ENCODE results near the gene FRAS1.

Gene FRAS1

GRCh38 chr4:78150543-78150864, 93.4 kb downstream of the FRAS1 start:
- ATAC-seq (ENCODE audit: low read depth): no peak
- Mint-ChIP-seq H3K36me3 (no peaks in the 10 kb centered on the region), H3K4me1 (no peaks in the 10 kb centered on the region), H3K4me3 (no peak overlapping the region), H3K27ac (no peak overlapping the region), H3K27me3 (no peaks in the 10 kb centered on the region), H3K9me3 (no peaks in the 10 kb centered on the region)
- no peak for DNase-seq (ENCODE audit: low spot score in 2 of 2)

GRCh38 chr4:78152795-78153194, 95.7 kb downstream of the FRAS1 start:
- no peaks in the 10 kb centered on the region for H3K4me1 Mint-ChIP-seq
- ATAC-seq (ENCODE audit: low read depth): no peak
- no peaks in the 10 kb centered on the region for H3K9me3 Mint-ChIP-seq
- no peaks in the 10 kb centered on the region for H3K27me3 Mint-ChIP-seq
- no peak for DNase-seq (ENCODE audit: low spot score in 2 of 2)
- H3K36me3 Mint-ChIP-seq: no peaks in the 10 kb centered on the region
- H3K4me3 Mint-ChIP-seq: no peak overlapping the region
- no peak overlapping the region for H3K27ac Mint-ChIP-seq

GRCh38 chr4:78154972-78155590, 98.0 kb downstream of the FRAS1 start:
- H3K36me3 Mint-ChIP-seq: no peaks in the 10 kb centered on the region
- H3K4me3 Mint-ChIP-seq: no peak overlapping the region
- ATAC-seq (ENCODE audit: low read depth) (no peak), DNase-seq (ENCODE audit: low spot score in 2 of 2) (no peak)
- peaks cover 8% of the 10 kb centered on the region for H3K27me3 Mint-ChIP-seq
- no peak overlapping the region for H3K27ac Mint-ChIP-seq
- peaks cover 2% of the 10 kb centered on the region for H3K9me3 Mint-ChIP-seq
- no peaks in the 10 kb centered on the region for H3K4me1 Mint-ChIP-seq

- H3K9me3 Mint-ChIP-seq: peaks cover 2% of the 10 kb centered on the region
- H3K27me3 Mint-ChIP-seq: peaks cover 8% of the 10 kb centered on the region
- DNase-seq (ENCODE audit: low spot score in 2 of 2) (no peak), ATAC-seq (ENCODE audit: low read depth) (no peak)
- H3K36me3 Mint-ChIP-seq: no peaks in the 10 kb centered on the region
- H3K4me3 Mint-ChIP-seq: no peak overlapping the region
- H3K4me1 Mint-ChIP-seq: no peaks in the 10 kb centered on the region
- H3K27ac Mint-ChIP-seq: no peak overlapping the region
Measured at GRCh38 chr4:78155616-78156105, 98.5 kb downstream of the FRAS1 start.

GRCh38 chr4:78156520-78156919, 99.4 kb downstream of the FRAS1 start:
- Mint-ChIP-seq H3K27ac (no peak overlapping the region), H3K4me1 (no peaks in the 10 kb centered on the region), H3K4me3 (no peak overlapping the region), H3K27me3 (peaks cover 8% of the 10 kb centered on the region), H3K9me3 (peaks cover 2% of the 10 kb centered on the region), H3K36me3 (no peaks in the 10 kb centered on the region)
- DNase-seq (ENCODE audit: low spot score in 2 of 2) (no peak), ATAC-seq (ENCODE audit: low read depth) (no peak)

GRCh38 chr4:78162342-78162741, 105.2 kb downstream of the FRAS1 start:
- ATAC-seq (ENCODE audit: low read depth) (no peak), DNase-seq (ENCODE audit: low spot score in 2 of 2) (no peak)
- H3K27ac Mint-ChIP-seq: no peak overlapping the region
- peaks cover 2% of the 10 kb centered on the region for H3K4me1 Mint-ChIP-seq
- H3K4me3 Mint-ChIP-seq: no peak overlapping the region
- no peaks in the 10 kb centered on the region for H3K36me3 Mint-ChIP-seq
- peaks cover 8% of the 10 kb centered on the region for H3K27me3 Mint-ChIP-seq
- peaks cover 2% of the 10 kb centered on the region for H3K9me3 Mint-ChIP-seq

GRCh38 chr4:78162821-78163220, 105.7 kb downstream of the FRAS1 start:
- DNase-seq (ENCODE audit: low spot score in 2 of 2) (no peak), ATAC-seq (ENCODE audit: low read depth) (no peak)
- Mint-ChIP-seq H3K4me3 (no peak overlapping the region), H3K27ac (no peak overlapping the region), H3K4me1 (peaks cover 2% of the 10 kb centered on the region), H3K9me3 (peaks cover 2% of the 10 kb centered on the region), H3K27me3 (peaks cover 8% of the 10 kb centered on the region), H3K36me3 (no peaks in the 10 kb centered on the region)

- Mint-ChIP-seq H3K4me1 (peaks cover 2% of the 10 kb centered on the region), H3K4me3 (no peak overlapping the region), H3K36me3 (no peaks in the 10 kb centered on the region), H3K27ac (no peak overlapping the region), H3K27me3 (no peaks in the 10 kb centered on the region), H3K9me3 (no peaks in the 10 kb centered on the region)
- DNase-seq (ENCODE audit: low spot score in 2 of 2): no peak
- ATAC-seq (ENCODE audit: low read depth): no peak
Measured at GRCh38 chr4:78165758-78166157, 108.6 kb downstream of the FRAS1 start.

- no peak for DNase-seq (ENCODE audit: low spot score in 2 of 2)
- Mint-ChIP-seq H3K27me3 (peaks cover under 1% of the 10 kb centered on the region), H3K9me3 (no peaks in the 10 kb centered on the region)
Measured at GRCh38 chr4:78166622-78167021, 109.5 kb downstream of the FRAS1 start.

GRCh38 chr4:78167510-78167909, 110.4 kb downstream of the FRAS1 start:
- Mint-ChIP-seq H3K36me3 (no peaks in the 10 kb centered on the region), H3K27me3 (peaks cover 6% of the 10 kb centered on the region), H3K4me1 (peaks cover 2% of the 10 kb centered on the region), H3K27ac (no peak overlapping the region), H3K4me3 (no peak overlapping the region), H3K9me3 (no peaks in the 10 kb centered on the region)
- ATAC-seq (ENCODE audit: low read depth) (no peak), DNase-seq (ENCODE audit: low spot score in 2 of 2) (no peak)

More at GRCh38 chr4:78166622-78167021, 109.5 kb downstream of the FRAS1 start:
- Mint-ChIP-seq H3K36me3 (no peaks in the 10 kb centered on the region), H3K4me1 (peaks cover 2% of the 10 kb centered on the region), H3K27ac (no peak overlapping the region), H3K4me3 (no peak overlapping the region)
- ATAC-seq (ENCODE audit: low read depth): no peak

- peaks cover 2% of the 10 kb centered on the region for H3K4me1 Mint-ChIP-seq
- ATAC-seq (ENCODE audit: low read depth) (no peak), DNase-seq (ENCODE audit: low spot score in 2 of 2) (no peak)
- H3K27me3 Mint-ChIP-seq: peaks cover 6% of the 10 kb centered on the region
- no peaks in the 10 kb centered on the region for H3K36me3 Mint-ChIP-seq
- H3K27ac Mint-ChIP-seq: no peak overlapping the region
- no peak overlapping the region for H3K4me3 Mint-ChIP-seq
- no peaks in the 10 kb centered on the region for H3K9me3 Mint-ChIP-seq
Measured at GRCh38 chr4:78168029-78168428, 110.9 kb downstream of the FRAS1 start.

GRCh38 chr4:78169728-78170127, 112.6 kb downstream of the FRAS1 start:
- no peaks in the 10 kb centered on the region for H3K36me3 Mint-ChIP-seq
- no peak overlapping the region for H3K27ac Mint-ChIP-seq
- ATAC-seq (ENCODE audit: low read depth) (no peak), DNase-seq (ENCODE audit: low spot score in 2 of 2) (no peak)
- H3K4me1 Mint-ChIP-seq: peaks cover 2% of the 10 kb centered on the region
- H3K9me3 Mint-ChIP-seq: no peaks in the 10 kb centered on the region
- H3K4me3 Mint-ChIP-seq: no peak overlapping the region
- peaks cover 6% of the 10 kb centered on the region for H3K27me3 Mint-ChIP-seq

- H3K9me3 Mint-ChIP-seq: no peaks in the 10 kb centered on the region
- H3K4me3 Mint-ChIP-seq: no peak overlapping the region
- DNase-seq (ENCODE audit: low spot score in 2 of 2) (no peak), ATAC-seq (ENCODE audit: low read depth) (no peak)
- no peaks in the 10 kb centered on the region for H3K36me3 Mint-ChIP-seq
- peaks cover 2% of the 10 kb centered on the region for H3K4me1 Mint-ChIP-seq
- peaks cover 6% of the 10 kb centered on the region for H3K27me3 Mint-ChIP-seq
- H3K27ac Mint-ChIP-seq: no peak overlapping the region
Measured at GRCh38 chr4:78171482-78171881, 114.4 kb downstream of the FRAS1 start.

- H3K27ac Mint-ChIP-seq: no peak overlapping the region
- H3K4me3 Mint-ChIP-seq: no peak overlapping the region
- DNase-seq (ENCODE audit: low spot score in 2 of 2): no peak
- no peaks in the 10 kb centered on the region for H3K9me3 Mint-ChIP-seq
- peaks cover 6% of the 10 kb centered on the region for H3K27me3 Mint-ChIP-seq
- no peak for ATAC-seq (ENCODE audit: low read depth)
- H3K4me1 Mint-ChIP-seq: no peaks in the 10 kb centered on the region
- no peaks in the 10 kb centered on the region for H3K36me3 Mint-ChIP-seq
Measured at GRCh38 chr4:78174891-78175290, 117.8 kb downstream of the FRAS1 start.

- Mint-ChIP-seq H3K4me3 (no peak overlapping the region), H3K9me3 (no peaks in the 10 kb centered on the region), H3K27me3 (peaks cover 7% of the 10 kb centered on the region), H3K36me3 (no peaks in the 10 kb centered on the region), H3K4me1 (no peaks in the 10 kb centered on the region), H3K27ac (no peak overlapping the region)
- ATAC-seq (ENCODE audit: low read depth) (no peak), DNase-seq (ENCODE audit: low spot score in 2 of 2) (no peak)
Measured at GRCh38 chr4:78179196-78179595, 122.1 kb downstream of the FRAS1 start.

All from memory B cell (primary cell).